DOHH2 (cell line): ENCODE measurements around the gene ZIK1.

Experiments used
- H3F3A ChIP-seq: fragments of 200-600 bp; sonication (generic), shearing (Covaris generic); 2 replicates; pipeline ENCODE4 v1.6.0; 2016; ENCODE audit warnings: antibody characterized with exemption, mild to moderate bottlenecking; ENCODE audit not compliant: control insufficient read depth, insufficient read depth
- H3K27ac ChIP-seq: fragments of 200-600 bp; sonication (generic); 2 replicates; pipeline ENCODE4 v1.5.1; 2014; ENCODE audit warnings: low read depth, mild to moderate bottlenecking, low read length, moderate library complexity
- H3K27me3 ChIP-seq: fragments of 200-600 bp; sonication (generic); 2 replicates; pipeline ENCODE4 v1.6.1; 2014; ENCODE audit warnings: mild to moderate bottlenecking, low read length, mixed read lengths; ENCODE audit not compliant: control insufficient read depth
- H3K36me3 ChIP-seq: fragments of 200-600 bp; sonication (generic); 2 replicates; pipeline ENCODE4 v1.6.1; 2014; ENCODE audit warnings: mild to moderate bottlenecking, low read length, moderate library complexity, mixed read lengths; ENCODE audit not compliant: control insufficient read depth
- H3K4me1 ChIP-seq: fragments of 200-600 bp; sonication (generic); 2 replicates; pipeline ENCODE4 v1.6.1; 2014; ENCODE audit warnings: mild to moderate bottlenecking, low read length, mixed read lengths; ENCODE audit not compliant: control insufficient read depth
- H3K4me2 ChIP-seq: fragments of 200-600 bp; sonication (generic); 2 replicates; pipeline ENCODE4 v1.6.0; 2014; ENCODE audit warnings: mild to moderate bottlenecking, low read length, moderate library complexity
- H3K4me3 ChIP-seq: fragments of 200-600 bp; sonication (generic); 2 replicates; pipeline ENCODE4 v1.5.1; 2014; ENCODE audit warnings: mild to moderate bottlenecking, low read length, mixed read lengths
- H3K79me2 ChIP-seq: fragments of 200-600 bp; sonication (generic); 2 replicates; pipeline ENCODE4 v1.6.1; 2014; ENCODE audit warnings: mild to moderate bottlenecking, low read length, mixed read lengths; ENCODE audit not compliant: control insufficient read depth
- H3K9me2 ChIP-seq: fragments of 200-600 bp; sonication (generic); replicated peaks from 2 replicates; pipeline ENCODE4 v1.6.1; 2014; ENCODE audit warnings: mild to moderate bottlenecking, low read length, mixed read lengths; ENCODE audit not compliant: control insufficient read depth
- H3K9me3 ChIP-seq: fragments of 200-600 bp; sonication (generic); 2 replicates; pipeline ENCODE4 v1.6.1; 2014; ENCODE audit warnings: antibody characterized with exemption, low read length, mixed read lengths; ENCODE audit not compliant: control insufficient read depth, insufficient read depth
- H4K20me1 ChIP-seq: fragments of 200-600 bp; sonication (generic); 2 replicates; pipeline ENCODE4 v1.6.0; 2014; ENCODE audit warnings: low read depth, mild to moderate bottlenecking, antibody characterized with exemption, low read length, moderate library complexity; ENCODE audit not compliant: control insufficient read depth, insufficient read depth
- EZH2phosphoT487 ChIP-seq: fragments of 200-600 bp; sonication (generic); IDR thresholded peaks from 2 replicates; pipeline ENCODE4 v1.6.1; 2017; ENCODE audit warnings: borderline replicate concordance, mild to moderate bottlenecking, antibody characterized with exemption, low read length, moderate library complexity, mixed read lengths
- TF ChIP-seq, protein P1 (sequence below): fragments of 200-600 bp; sonication (generic); IDR thresholded peaks from one replicate; pipeline ENCODE4 v1.5.1; 2014; ENCODE audit warnings: antibody characterized with exemption, mild to moderate bottlenecking, low read depth, low read length; ENCODE audit not compliant: poor library complexity, severe bottlenecking

Gene ZIK1

DNA sequence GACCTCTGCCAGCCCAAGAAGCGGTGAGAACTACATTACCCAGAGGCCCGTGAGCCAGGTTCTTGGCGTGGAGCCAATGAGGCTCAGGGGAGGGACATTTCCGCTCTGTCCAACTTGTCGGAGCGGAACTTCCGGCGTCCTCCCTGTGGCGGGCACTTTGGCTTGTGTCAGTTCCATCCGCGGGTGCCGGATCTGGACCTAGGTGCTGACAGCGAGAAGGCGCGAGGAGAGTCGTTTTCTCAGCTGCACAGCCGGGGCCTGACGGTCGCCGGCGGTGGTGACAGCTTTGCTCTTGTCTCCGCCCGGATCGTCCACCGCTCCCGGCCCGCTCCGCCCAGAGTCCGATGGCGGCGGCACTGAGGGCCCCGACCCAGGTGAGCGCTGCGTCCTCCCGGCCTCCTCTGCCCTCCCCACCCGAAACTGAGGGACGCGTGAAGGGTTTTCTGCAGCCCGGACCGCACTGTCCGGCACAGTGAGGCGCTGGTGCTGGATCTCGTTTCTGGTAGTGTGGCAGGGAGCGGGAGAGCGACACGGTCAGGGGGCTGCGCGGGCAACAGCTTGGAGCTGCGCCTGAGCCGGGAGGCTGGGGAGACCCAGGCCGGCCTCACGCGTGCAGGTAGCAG, 15.9 kb downstream of the ZIK1 start, which contains the start of gene ZNF530:
ZNF530 (plus strand) TSS at position 125 of the 623 bp plus-strand sequence. CDS start 4,461 bp downstream, outside the sequence.
- H3K4me2 ChIP-seq = peak within 1 kb of the TSS; percentile 84
- H3F3A ChIP-seq = no peaks in the 10 kb centered on the region
- H3K27ac ChIP-seq = no peak within 1 kb of the TSS
- no peaks in the 10 kb centered on the region for H3K79me2 ChIP-seq
- H3K9me2 ChIP-seq = no peaks in the 10 kb centered on the region
- H3K9me3 ChIP-seq = peaks cover 33% of the 10 kb centered on the region
- no peaks in the 10 kb centered on the region for H3K27me3 ChIP-seq
- no peaks in the 10 kb centered on the region for H4K20me1 ChIP-seq
- no peak for TF ChIP-seq EZH2phosphoT487
- TF ChIP-seq, protein P1, sequence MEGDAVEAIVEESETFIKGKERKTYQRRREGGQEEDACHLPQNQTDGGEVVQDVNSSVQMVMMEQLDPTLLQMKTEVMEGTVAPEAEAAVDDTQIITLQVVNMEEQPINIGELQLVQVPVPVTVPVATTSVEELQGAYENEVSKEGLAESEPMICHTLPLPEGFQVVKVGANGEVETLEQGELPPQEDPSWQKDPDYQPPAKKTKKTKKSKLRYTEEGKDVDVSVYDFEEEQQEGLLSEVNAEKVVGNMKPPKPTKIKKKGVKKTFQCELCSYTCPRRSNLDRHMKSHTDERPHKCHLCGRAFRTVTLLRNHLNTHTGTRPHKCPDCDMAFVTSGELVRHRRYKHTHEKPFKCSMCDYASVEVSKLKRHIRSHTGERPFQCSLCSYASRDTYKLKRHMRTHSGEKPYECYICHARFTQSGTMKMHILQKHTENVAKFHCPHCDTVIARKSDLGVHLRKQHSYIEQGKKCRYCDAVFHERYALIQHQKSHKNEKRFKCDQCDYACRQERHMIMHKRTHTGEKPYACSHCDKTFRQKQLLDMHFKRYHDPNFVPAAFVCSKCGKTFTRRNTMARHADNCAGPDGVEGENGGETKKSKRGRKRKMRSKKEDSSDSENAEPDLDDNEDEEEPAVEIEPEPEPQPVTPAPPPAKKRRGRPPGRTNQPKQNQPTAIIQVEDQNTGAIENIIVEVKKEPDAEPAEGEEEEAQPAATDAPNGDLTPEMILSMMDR = no peak
- H3K36me3 ChIP-seq = no peaks in the 10 kb centered on the region
- H3K4me1 ChIP-seq = peaks cover 11% of the 10 kb centered on the region
- H3K4me3 ChIP-seq = peak within 1 kb of the TSS; percentile 79

DNA sequence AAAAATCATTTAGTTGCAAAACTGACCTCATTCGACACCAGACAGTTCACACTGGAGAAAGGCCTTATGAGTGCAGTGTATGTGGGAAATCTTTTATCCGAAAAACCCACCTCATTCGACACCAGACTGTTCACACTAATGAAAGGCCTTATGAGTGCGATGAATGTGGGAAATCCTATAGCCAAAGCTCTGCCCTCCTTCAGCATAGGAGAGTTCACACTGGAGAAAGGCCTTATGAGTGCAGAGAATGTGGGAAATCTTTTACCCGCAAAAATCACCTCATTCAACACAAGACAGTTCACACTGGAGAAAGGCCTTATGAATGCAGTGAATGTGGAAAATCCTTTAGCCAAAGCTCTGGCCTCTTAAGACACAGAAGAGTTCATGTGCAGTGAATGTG, 23.0 kb downstream of the ZIK1 start:
- Histone ChIP-seq H3K4me1 (no peaks in the 10 kb centered on the region), H3K36me3 (no peaks in the 10 kb centered on the region), H4K20me1 (no peaks in the 10 kb centered on the region), H3K4me2 (no peak overlapping the region), H3K27me3 (no peaks in the 10 kb centered on the region), H3K9me2 (no peaks in the 10 kb centered on the region), H3K9me3 (peaks cover 36% of the 10 kb centered on the region), H3F3A (no peaks in the 10 kb centered on the region), H3K27ac (no peak overlapping the region), H3K79me2 (no peaks in the 10 kb centered on the region), H3K4me3 (no peak overlapping the region)
- TF ChIP-seq, protein P1 = no peak
- no peak for TF ChIP-seq EZH2phosphoT487

DNA sequence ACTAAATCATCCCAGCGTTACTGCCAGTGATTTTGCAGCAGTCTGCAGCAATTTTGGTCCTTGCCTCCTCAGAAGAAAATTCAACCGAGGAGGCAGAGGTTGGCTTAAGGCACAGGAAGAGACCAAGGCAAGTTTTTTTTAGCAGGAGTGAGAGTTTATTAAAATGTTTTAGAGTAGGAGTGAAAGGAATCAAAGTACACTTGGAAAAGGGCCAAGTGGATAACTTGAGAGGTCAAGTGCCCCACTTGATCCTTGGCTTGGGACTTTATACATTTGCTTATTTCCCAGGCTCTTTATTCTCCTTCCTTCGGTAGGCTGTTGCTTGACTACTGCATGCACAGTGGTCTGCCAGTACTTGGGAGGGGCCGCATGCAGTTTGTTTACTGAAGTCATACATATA, 27.2 kb downstream of the ZIK1 start:
- Histone ChIP-seq H3K27me3 (no peaks in the 10 kb centered on the region), H3K9me2 (no peaks in the 10 kb centered on the region), H3K9me3 (peaks cover 55% of the 10 kb centered on the region), H4K20me1 (no peaks in the 10 kb centered on the region), H3F3A (no peaks in the 10 kb centered on the region), H3K4me3 (no peak overlapping the region), H3K27ac (no peak overlapping the region), H3K79me2 (no peaks in the 10 kb centered on the region), H3K4me2 (no peak overlapping the region), H3K4me1 (peaks cover 14% of the 10 kb centered on the region), H3K36me3 (peaks cover 19% of the 10 kb centered on the region)
- TF ChIP-seq, protein P1 = no peak
- TF ChIP-seq EZH2phosphoT487 = no peak
